H1 (cell line): ENCODE data around the gene ELAVL1. TPM values are rescaled to one million over a fixed set of nuclear protein-coding genes. Genes with fewer than 3 reads are reported as not detected.

Source experiments
- CTCF ChIA-PET: fragments of 300-600 bp; sonication (Branson Sonifier 250); formaldehyde crosslinking; loops from one replicate; lab custom pipeline; 2021; ENCODE audit not compliant: partially characterized antibody; lab: Charles Lee
- POLR2A ChIA-PET: fragments of 300-600 bp; sonication (Branson Sonifier 250); formaldehyde crosslinking; loops from one replicate; lab custom pipeline; 2021; ENCODE audit warnings: inconsistent platforms; ENCODE audit not compliant: partially characterized antibody; lab: Charles Lee
- DNase-seq, 2 experiments: peaks; one replicate each; pipeline versions ENCODE4 v3.0.0 to v3.0.0-alpha.2; 2010 to 2022; ENCODE audit warnings: low spot score in 2 of 2, low read depth in 1 of 2, mixed read lengths in 1 of 2
- FAIRE-seq: peaks from 2 replicates; lab custom pipeline; 2011; peaks lifted over from hg19 to GRCh38; lab: Jason Lieb, UNC
- H2AFZ ChIP-seq: 2 replicates; pipeline ENCODE4 v1.8.1; 2012; ENCODE audit warnings: low read length, inconsistent platforms
- H2AK5ac ChIP-seq: 2 replicates; pipeline ENCODE4 v1.6.1; 2013; ENCODE audit warnings: low read depth, low read length
- H2BK120ac ChIP-seq: replicated peaks from 2 replicates; pipeline ENCODE3; 2013; ENCODE audit warnings: low read depth, low read length, inconsistent platforms
- H2BK12ac ChIP-seq: 2 replicates; pipeline ENCODE4 v1.6.1; 2013; ENCODE audit warnings: low read depth, low read length
- H2BK15ac ChIP-seq: 2 replicates; pipeline ENCODE4 v1.6.1; 2013; ENCODE audit warnings: low read length
- H2BK20ac ChIP-seq: 2 replicates; pipeline ENCODE4 v1.6.1; 2013; ENCODE audit warnings: low read length
- H2BK5ac ChIP-seq: 2 replicates; pipeline ENCODE4 v1.6.1; 2013; ENCODE audit warnings: low read depth, low read length
- H3K14ac ChIP-seq: 2 replicates; pipeline ENCODE4 v1.6.1; 2013; ENCODE audit warnings: inconsistent platforms; ENCODE audit not compliant: insufficient read length
- H3K18ac ChIP-seq: 2 replicates; pipeline ENCODE4 v1.6.1; 2013; ENCODE audit warnings: low read length; ENCODE audit errors: extremely low read depth
- H3K23ac ChIP-seq: 2 replicates; pipeline ENCODE4 v1.6.1; 2013; ENCODE audit warnings: inconsistent platforms; ENCODE audit not compliant: insufficient read length
- H3K23me2 ChIP-seq: 2 replicates; pipeline ENCODE4 v1.6.1; 2013; ENCODE audit warnings: low read depth, low read length
- H3K27ac ChIP-seq: 2 replicates; pipeline ENCODE4 v1.6.1; 2011; ENCODE audit warnings: low read depth, low read length, inconsistent platforms
- H3K27me3 ChIP-seq, 4 experiments: replicated peaks in 1 of 4; 1 replicate in 1 of 4; 2 replicates in 3 of 4; pipeline versions ENCODE4 v1.6.1 to v1.8.1; 2011 to 2013; ENCODE audit warnings: low read length in 3 of 4, mild to moderate bottlenecking in 3 of 4, inconsistent platforms in 2 of 4, mixed read lengths in 2 of 4, moderate library complexity in 1 of 4; ENCODE audit not compliant: control insufficient read depth in 3 of 4, insufficient read depth in 3 of 4; ENCODE audit errors: extremely low read depth in 1 of 4
- H3K36me3 ChIP-seq, 4 experiments: 2 replicates each; pipeline versions ENCODE4 v1.6.1 to v1.8.1; 2011 to 2013; ENCODE audit warnings: mild to moderate bottlenecking in 4 of 4, low read length in 3 of 4, moderate library complexity in 2 of 4, control low read depth in 1 of 4, inconsistent platforms in 1 of 4; ENCODE audit not compliant: insufficient read depth in 4 of 4, control insufficient read depth in 2 of 4
- H3K4ac ChIP-seq: replicated peaks from 2 replicates; pipeline ENCODE3; 2013; ENCODE audit warnings: low read length, low read depth, mixed read lengths, inconsistent platforms; ENCODE audit not compliant: insufficient read length
- H3K4me1 ChIP-seq, 4 experiments: replicated peaks in 1 of 4; 1 replicate in 1 of 4; 2 replicates in 3 of 4; pipeline versions ENCODE4 v1.6.1 to v1.8.1; 2011 to 2013; ENCODE audit warnings: low read length in 3 of 4, inconsistent platforms in 2 of 4, mixed read lengths in 1 of 4; ENCODE audit not compliant: insufficient read depth in 4 of 4, control insufficient read depth in 3 of 4
- H3K4me2 ChIP-seq, 2 experiments: 2 replicates each; pipeline versions ENCODE4 v1.6.1 to v1.8.1; 2011 to 2013; ENCODE audit warnings: low read depth in 2 of 2, low read length in 2 of 2, control low read depth in 1 of 2, inconsistent platforms in 1 of 2, mild to moderate bottlenecking in 1 of 2; ENCODE audit not compliant: insufficient read depth in 1 of 2
- H3K4me3 ChIP-seq, 4 experiments: fragments of 200-600, 300-600 bp in 1 of 4; sonication (generic), shearing (Covaris generic), sonication (Bioruptor Twin) in 1 of 4; 2 replicates each; pipeline versions ENCODE4 v1.5.1 to v1.8.1; 2011 to 2016; ENCODE audit warnings: low read length in 4 of 4, low read depth in 3 of 4, control low read depth in 2 of 4, inconsistent platforms in 2 of 4, mild to moderate bottlenecking in 2 of 4, mixed read lengths in 1 of 4, moderate library complexity in 1 of 4; ENCODE audit not compliant: insufficient read depth in 2 of 4; ENCODE audit errors: extremely low read depth in 1 of 4
- H3K56ac ChIP-seq: replicated peaks from 2 replicates; pipeline ENCODE3; 2013; ENCODE audit warnings: low read depth, mild to moderate bottlenecking, mixed read lengths, low read length, inconsistent platforms; ENCODE audit not compliant: insufficient read length
- H3K79me1 ChIP-seq: 2 replicates; pipeline ENCODE4 v1.6.1; 2013; ENCODE audit warnings: low read depth, low read length, control low read depth
- H3K79me2 ChIP-seq, 2 experiments: 2 replicates each; pipeline versions ENCODE4 v1.6.1 to v1.8.1; 2012 to 2013; ENCODE audit warnings: low read length in 2 of 2, mild to moderate bottlenecking in 2 of 2, inconsistent platforms in 1 of 2; ENCODE audit not compliant: insufficient read depth in 2 of 2, control insufficient read depth in 1 of 2
- H3K9ac ChIP-seq, 4 experiments: replicated peaks in 1 of 4; 1 replicate in 1 of 4; 2 replicates in 3 of 4; pipeline versions ENCODE4 v1.6.1 to v1.8.1; 2011 to 2013; ENCODE audit warnings: low read depth in 3 of 4, low read length in 3 of 4, control low read depth in 2 of 4, mild to moderate bottlenecking in 2 of 4, moderate library complexity in 2 of 4, inconsistent platforms in 1 of 4; ENCODE audit errors: extremely low read depth in 1 of 4
- H3K9me3 ChIP-seq, 2 experiments: 2 replicates each; pipeline versions ENCODE4 v1.6.1 to v1.8.1; 2012 to 2013; ENCODE audit warnings: mild to moderate bottlenecking in 2 of 2, moderate library complexity in 2 of 2, control low read depth in 1 of 2, inconsistent platforms in 1 of 2, low read depth in 1 of 2, low read length in 1 of 2, mixed read lengths in 1 of 2; ENCODE audit not compliant: insufficient read depth in 2 of 2
- H4K20me1 ChIP-seq, 2 experiments: replicated peaks in 1 of 2; 2 replicates each; pipeline versions ENCODE3 to v1.8.1; 2011 to 2013; ENCODE audit warnings: inconsistent platforms in 2 of 2, low read length in 2 of 2, mild to moderate bottlenecking in 1 of 2; ENCODE audit not compliant: insufficient read depth in 2 of 2, control insufficient read depth in 1 of 2
- H4K5ac ChIP-seq: 2 replicates; pipeline ENCODE4 v1.6.1; 2013; ENCODE audit warnings: low read length, low read depth, mixed read lengths, inconsistent platforms; ENCODE audit not compliant: insufficient read length
- H4K8ac ChIP-seq: 2 replicates; pipeline ENCODE4 v1.8.0; 2013; ENCODE audit warnings: mild to moderate bottlenecking, moderate library complexity, low read length, inconsistent platforms; ENCODE audit not compliant: insufficient read depth; ENCODE audit errors: extremely low read depth
- H4K91ac ChIP-seq: replicated peaks from 2 replicates; pipeline ENCODE3; 2013; ENCODE audit warnings: low read length, mixed read lengths, inconsistent platforms; ENCODE audit not compliant: insufficient read length
- BCL11A ChIP-seq, 2 experiments: IDR thresholded peaks; one replicate each; pipeline ENCODE4 v1.6.1; 2011; ENCODE audit warnings: low read depth in 2 of 2, low read length in 2 of 2, mild to moderate bottlenecking in 2 of 2
- GABPA ChIP-seq: IDR thresholded peaks from 2 replicates; pipeline ENCODE4 v1.6.1; 2011; ENCODE audit warnings: mild to moderate bottlenecking, low read length, moderate library complexity, borderline replicate concordance; ENCODE audit not compliant: insufficient read depth
- HDAC2 ChIP-seq, 2 experiments: fragments of 300-600 bp in 1 of 2; sonication (generic) in 1 of 2; IDR thresholded peaks; 2 replicates each; pipeline ENCODE4 v1.6.1; 2011 to 2012; ENCODE audit warnings: low read depth in 2 of 2, low read length in 2 of 2, mild to moderate bottlenecking in 2 of 2, moderate library complexity in 2 of 2, borderline replicate concordance in 1 of 2, inconsistent platforms in 1 of 2
- JUND ChIP-seq: IDR thresholded peaks from 2 replicates; pipeline ENCODE4 v1.6.1; 2011; ENCODE audit warnings: mild to moderate bottlenecking, improper control_type of control experiment, low read length
- RXRA ChIP-seq: IDR thresholded peaks from 2 replicates; pipeline ENCODE4 v1.6.1; 2011; ENCODE audit warnings: low read depth, mild to moderate bottlenecking, low read length, moderate library complexity; ENCODE audit not compliant: insufficient read depth
- SUZ12 ChIP-seq: fragments of 200-600 bp; sonication (generic); IDR thresholded peaks from 2 replicates; pipeline ENCODE4 v1.6.1; 2012; ENCODE audit warnings: mild to moderate bottlenecking, inconsistent platforms, low read length, moderate library complexity, mixed read lengths
- WGBS, 2 experiments: shearing (Covaris generic) in 1 of 2; methylation state at CpG; one replicate each; pipeline versions ENCODE4 v1.1.6 to v1.1.7; 2013 to 2015; ENCODE audit warnings: low lambda C conversion rate in 2 of 2, mixed read lengths in 2 of 2, inconsistent platforms in 1 of 2, low coverage in 1 of 2, missing lambda C conversion rate in 1 of 2; ENCODE audit not compliant: insufficient replicate concordance in 2 of 2, insufficient coverage in 1 of 2, insufficient read length in 1 of 2; ENCODE audit errors: extremely low coverage in 1 of 2, missing lambda C conversion rate in 1 of 2; 5-methylcytosine and 5-hydroxymethylcytosine counted together
- polyA plus RNA-seq, 7 experiments: library from polyadenylated mRNA; depleted of rRNA in 3 of 7; stranded (reverse) in 5 of 7; unstranded in 2 of 7; fragments of >200 nt in 5 of 7; fragments of 200-250 nt in 2 of 7; gene quantifications; 1 replicate in 5 of 7; 2 replicates in 1 of 7; 4 replicates in 1 of 7; pipeline versions ENCODE4 v1.2.1 to v1.2.3, GENCODE V29; 2011 to 2013; ENCODE audit warnings: missing spikeins in 2 of 7, mixed read lengths in 2 of 7
- total RNA-seq: library from RNA; stranded (reverse); fragmentation: NEBNext Ultra II Directional; extraction: Animal tissue kit (Norgen Biotek cat#: 25700); gene quantifications from 2 replicates; pipeline ENCODE4 v1.2.1, GENCODE V29; 2021

Gene ELAVL1
- total and polyA plus RNA-seq, 2 of the 8 experiments (the other 6 are each of a cell fraction or from before 2014, with no cell fraction given) = 56.7 to 163 TPM

- Histone ChIP-seq H2BK12ac (no peak overlapping the region), H3K9ac (no peak overlapping the region), H4K20me1 (no peaks in the 10 kb centered on the region), H3K14ac (no peak overlapping the region), H2BK120ac (no peak overlapping the region), H2AFZ (no peak overlapping the region), H3K9me3 (no peaks in the 10 kb centered on the region), H3K23me2 (no peaks in the 10 kb centered on the region), H3K27me3 (no peaks in the 10 kb centered on the region), H3K4ac (no peak overlapping the region), H3K4me1 (peaks cover 3 to 11% (median 7%) of the 10 kb centered on the region in 4 experiments), H4K8ac (no peak overlapping the region), H3K18ac (no peak overlapping the region), H2BK20ac (no peak overlapping the region), H3K4me2 (no peak overlapping the region), H3K79me2 (no peaks in the 10 kb centered on the region), H3K79me1 (no peaks in the 10 kb centered on the region), H3K23ac (no peak overlapping the region), H2BK5ac (no peak overlapping the region), H4K5ac (no peak overlapping the region), H3K36me3 (no peaks in the 10 kb centered on the region), H2AK5ac (no peak overlapping the region), H4K91ac (no peak overlapping the region), H3K4me3 (no peak overlapping the region), H3K56ac (no peak overlapping the region), H2BK15ac (no peak overlapping the region), H3K27ac (no peak overlapping the region)
- no peak for DNase-seq
- FAIRE-seq = no peak
- POLR2A ChIA-PET = no interaction called here
- CTCF ChIA-PET = interaction anchor here (1.4 kb wide), 2 partner anchors 23 to 41 kb away, joined by 4 to 6 read pairs; no protein-coding TSS in a partner anchor
- WGBS, 2 experiments = 87% methylated on average over 5 of the region's 5 CpGs; no CpG with 5 or more reads in 1 of the 2 experiments
- no peak for TF ChIP-seq JUND
- no peak for TF ChIP-seq RXRA
- TF ChIP-seq HDAC2 (IDR thresholded peaks at IDR 0.05; ENCODE audit: borderline replicate concordance in 1 of 2, low read depth in 2 of 2, low read length in 2 of 2) = no peak
- no peak for TF ChIP-seq GABPA
- no peak for TF ChIP-seq BCL11A (IDR thresholded peaks at IDR 0.05; ENCODE audit: low read depth in 2 of 2, low read length in 2 of 2)
- TF ChIP-seq SUZ12 = no peak
Measured at GRCh38 chr19:8025316-8025715, 19.9 kb upstream of the ELAVL1 start.
